ENCODE measurements around the gene A2ML1. TPM values are rescaled to one million over a fixed set of nuclear protein-coding genes. Genes with fewer than 3 reads are reported as not detected.

The A2ML1 gene
- total and polyA plus RNA-seq, 2 donors (not counting 1 experiment from before 2014, with no cell fraction given), result not detected

GRCh38 chr12:8903646-8904045 lies 81.2 kb downstream of the A2ML1 start:
- no peaks in the 10 kb centered on the region for H4K20me1 ChIP-seq (ENCODE audit: control insufficient read depth, extremely low read depth, insufficient read depth, low read length)
- DNase-seq (ENCODE audit: low read depth in 2 of 2), result no peak
- no peak overlapping the region for H3K4me3 ChIP-seq (replicated peaks in 1 of 4; ENCODE audit: control extremely low read depth in 1 of 4, insufficient read depth in 1 of 4, low read depth in 3 of 4, low read length in 4 of 4)
- H3K9ac ChIP-seq (ENCODE audit: insufficient read depth, low read length), result no peak overlapping the region
- H3K79me2 ChIP-seq (ENCODE audit: control insufficient read depth, insufficient read depth, low read length), result no peaks in the 10 kb centered on the region
- no peak overlapping the region for H3K4me2 ChIP-seq (ENCODE audit: extremely low read depth, insufficient read depth, low read length)
- no peak overlapping the region for H2AFZ ChIP-seq (ENCODE audit: low read length)
- H3K36me3 ChIP-seq (ENCODE audit: control insufficient read depth, insufficient read depth, low read length), result no peaks in the 10 kb centered on the region
- H3K9me3 ChIP-seq (ENCODE audit: control insufficient read depth, insufficient read depth, low read depth, low read length), result no peaks in the 10 kb centered on the region
- TF ChIP-seq EZH2 (IDR thresholded peaks at IDR 0.05; ENCODE audit: low read length, missing control alignments), result no peak
- TF ChIP-seq, protein P1, sequence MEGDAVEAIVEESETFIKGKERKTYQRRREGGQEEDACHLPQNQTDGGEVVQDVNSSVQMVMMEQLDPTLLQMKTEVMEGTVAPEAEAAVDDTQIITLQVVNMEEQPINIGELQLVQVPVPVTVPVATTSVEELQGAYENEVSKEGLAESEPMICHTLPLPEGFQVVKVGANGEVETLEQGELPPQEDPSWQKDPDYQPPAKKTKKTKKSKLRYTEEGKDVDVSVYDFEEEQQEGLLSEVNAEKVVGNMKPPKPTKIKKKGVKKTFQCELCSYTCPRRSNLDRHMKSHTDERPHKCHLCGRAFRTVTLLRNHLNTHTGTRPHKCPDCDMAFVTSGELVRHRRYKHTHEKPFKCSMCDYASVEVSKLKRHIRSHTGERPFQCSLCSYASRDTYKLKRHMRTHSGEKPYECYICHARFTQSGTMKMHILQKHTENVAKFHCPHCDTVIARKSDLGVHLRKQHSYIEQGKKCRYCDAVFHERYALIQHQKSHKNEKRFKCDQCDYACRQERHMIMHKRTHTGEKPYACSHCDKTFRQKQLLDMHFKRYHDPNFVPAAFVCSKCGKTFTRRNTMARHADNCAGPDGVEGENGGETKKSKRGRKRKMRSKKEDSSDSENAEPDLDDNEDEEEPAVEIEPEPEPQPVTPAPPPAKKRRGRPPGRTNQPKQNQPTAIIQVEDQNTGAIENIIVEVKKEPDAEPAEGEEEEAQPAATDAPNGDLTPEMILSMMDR (conservative IDR thresholded peaks at IDR 0.05 in 1 of 2, IDR thresholded peaks at IDR 0.05 in 1 of 2; ENCODE audit: low read depth in 1 of 2, low read length in 2 of 2), result no peak
- H3K27me3 ChIP-seq (ENCODE audit: control insufficient read depth, insufficient read depth, low read length), result no peaks in the 10 kb centered on the region
- no peak overlapping the region for H3K27ac ChIP-seq (ENCODE audit: insufficient read depth, low read length)
- no peaks in the 10 kb centered on the region for H3K4me1 ChIP-seq (ENCODE audit: control insufficient read depth, extremely low read depth, insufficient read depth, low read length)

- DNase-seq (ENCODE audit: low read depth in 2 of 2), result no peak
- Histone ChIP-seq H3K27ac (ENCODE audit: insufficient read depth, low read length) (no peak overlapping the region), H3K27me3 (ENCODE audit: control insufficient read depth, insufficient read depth, low read length) (no peaks in the 10 kb centered on the region), H3K4me1 (ENCODE audit: control insufficient read depth, extremely low read depth, insufficient read depth, low read length) (no peaks in the 10 kb centered on the region), H3K4me3 (replicated peaks in 1 of 4; ENCODE audit: control extremely low read depth in 1 of 4, insufficient read depth in 1 of 4, low read depth in 3 of 4, low read length in 4 of 4) (no peak overlapping the region), H4K20me1 (ENCODE audit: control insufficient read depth, extremely low read depth, insufficient read depth, low read length) (no peaks in the 10 kb centered on the region), H3K4me2 (ENCODE audit: extremely low read depth, insufficient read depth, low read length) (no peak overlapping the region), H2AFZ (ENCODE audit: low read length) (no peak overlapping the region), H3K79me2 (ENCODE audit: control insufficient read depth, insufficient read depth, low read length) (no peaks in the 10 kb centered on the region), H3K9me3 (ENCODE audit: control insufficient read depth, insufficient read depth, low read depth, low read length) (no peaks in the 10 kb centered on the region), H3K36me3 (ENCODE audit: control insufficient read depth, insufficient read depth, low read length) (no peaks in the 10 kb centered on the region), H3K9ac (ENCODE audit: insufficient read depth, low read length) (no peak overlapping the region)
- TF ChIP-seq, protein P1 (conservative IDR thresholded peaks at IDR 0.05 in 1 of 2, IDR thresholded peaks at IDR 0.05 in 1 of 2; ENCODE audit: low read depth in 1 of 2, low read length in 2 of 2), result no peak
- TF ChIP-seq EZH2 (IDR thresholded peaks at IDR 0.05; ENCODE audit: low read length, missing control alignments), result no peak
Measured at GRCh38 chr12:8904665-8905064, 82.2 kb downstream of the A2ML1 start.

DNA sequence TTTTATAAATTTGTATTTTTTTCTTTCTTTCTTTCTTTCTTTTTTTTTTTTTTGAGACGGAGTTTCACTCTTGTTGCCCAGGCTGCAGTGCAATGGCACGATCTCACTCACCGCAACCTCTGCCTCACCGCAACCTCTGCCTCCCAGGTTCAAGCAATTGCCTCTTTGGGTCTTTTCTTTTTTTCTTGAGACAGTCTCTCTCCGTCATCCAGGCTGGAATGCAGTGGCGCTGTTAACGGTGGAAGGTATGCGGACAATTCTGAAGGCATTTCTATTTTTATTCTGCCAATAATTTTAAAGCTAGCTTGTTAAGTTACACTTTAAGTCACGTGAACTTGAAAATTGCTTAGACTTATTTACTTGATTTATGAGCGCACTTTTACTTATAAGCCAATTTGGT lies 83.1 kb downstream of the A2ML1 start:
- TF ChIP-seq, protein P1 (conservative IDR thresholded peaks at IDR 0.05 in 1 of 2, IDR thresholded peaks at IDR 0.05 in 1 of 2; ENCODE audit: low read depth in 1 of 2, low read length in 2 of 2), result no peak
- TF ChIP-seq EZH2 (IDR thresholded peaks at IDR 0.05; ENCODE audit: low read length, missing control alignments), result no peak
- no peak overlapping the region for H3K4me2 ChIP-seq (ENCODE audit: extremely low read depth, insufficient read depth, low read length)
- H3K9ac ChIP-seq (ENCODE audit: insufficient read depth, low read length), result no peak overlapping the region
- no peak for DNase-seq (ENCODE audit: low read depth in 2 of 2)
- H3K9me3 ChIP-seq (ENCODE audit: control insufficient read depth, insufficient read depth, low read depth, low read length), result no peaks in the 10 kb centered on the region
- H3K27me3 ChIP-seq (ENCODE audit: control insufficient read depth, insufficient read depth, low read length), result no peaks in the 10 kb centered on the region
- no peaks in the 10 kb centered on the region for H3K36me3 ChIP-seq (ENCODE audit: control insufficient read depth, insufficient read depth, low read length)
- H3K4me3 ChIP-seq (replicated peaks in 1 of 4; ENCODE audit: control extremely low read depth in 1 of 4, insufficient read depth in 1 of 4, low read depth in 3 of 4, low read length in 4 of 4), result no peak overlapping the region
- no peak overlapping the region for H2AFZ ChIP-seq (ENCODE audit: low read length)
- H3K4me1 ChIP-seq (ENCODE audit: control insufficient read depth, extremely low read depth, insufficient read depth, low read length), result no peaks in the 10 kb centered on the region
- H3K27ac ChIP-seq (ENCODE audit: insufficient read depth, low read length), result no peak overlapping the region
- H4K20me1 ChIP-seq (ENCODE audit: control insufficient read depth, extremely low read depth, insufficient read depth, low read length), result no peaks in the 10 kb centered on the region
- no peaks in the 10 kb centered on the region for H3K79me2 ChIP-seq (ENCODE audit: control insufficient read depth, insufficient read depth, low read length)

Measured in fibroblast of lung (primary cell).